Fibroblast of skin of left quadriceps (primary cell): ENCODE measurements around the gene ZG16.
"Not testable (repeated sequence)": the region's sequence is repeated elsewhere in the genome, so short reads cannot be mapped to it uniquely, and the experiment has no call there.

Experiments used
- DNase-seq, 2 experiments: peaks; one replicate each; pipeline ENCODE4 v3.0.0-alpha.2; 2013; ENCODE audit warnings: low read depth in 2 of 2

ZG16 gene

GRCh38 chr16:29777576-29778350 lies at the start of gene ZG16:
Gene ZG16 (plus strand): TSS chr16:29778256. CDS start chr16:29779267, 1,011 bp downstream.
- no peak for DNase-seq

DNA sequence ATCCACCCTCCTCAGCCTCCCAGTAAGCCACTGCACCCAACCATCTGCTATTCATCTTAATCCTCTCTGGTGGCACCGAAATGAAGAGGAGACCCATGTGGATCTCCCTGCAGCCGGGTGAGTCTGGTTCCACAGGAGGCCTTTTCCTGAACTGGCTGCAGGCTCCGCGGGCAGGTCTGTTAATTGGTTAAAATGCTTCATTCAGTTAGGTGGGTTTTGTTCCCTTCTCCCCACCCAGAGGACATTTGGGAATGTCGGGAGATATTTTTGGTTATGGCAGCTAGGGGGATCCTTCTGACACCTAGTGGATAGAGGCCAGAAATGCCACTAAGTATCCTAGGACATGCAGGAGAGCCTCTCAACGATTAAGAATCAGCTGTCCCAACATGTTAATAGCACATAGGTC lies 48.9 kb upstream of the ZG16 start:
- peak; percentile 28 to 35 for DNase-seq

GRCh38 chr16:29730649-29731048 lies 47.4 kb upstream of the ZG16 start:
- no peak for DNase-seq

- not testable (repeated sequence) for DNase-seq
Observed at GRCh38 chr16:29731768-29732601, 46.1 kb upstream of the ZG16 start.

DNA sequence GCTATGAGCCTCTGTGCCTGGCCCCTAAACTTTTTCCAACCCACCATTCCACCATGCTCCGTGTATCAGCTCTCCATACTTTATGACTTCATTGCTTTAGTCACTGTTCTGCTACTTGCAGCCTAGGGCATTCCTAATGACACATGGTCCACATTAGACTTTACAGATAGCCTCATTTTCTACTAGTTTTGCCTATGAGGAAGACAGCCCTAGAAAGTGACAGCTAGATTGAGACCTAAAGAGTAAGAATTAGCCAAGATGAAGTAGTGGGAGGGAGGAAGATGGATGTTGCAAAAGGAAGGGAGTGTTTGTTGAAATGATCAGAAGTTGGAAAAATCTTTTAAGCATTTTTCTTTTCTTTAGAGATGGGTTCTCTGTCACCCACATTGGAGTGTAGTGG lies 43.3 kb upstream of the ZG16 start:
- no peak for DNase-seq

- DNase-seq = no peak
Observed at GRCh38 chr16:29736112-29736511, 41.9 kb upstream of the ZG16 start.

DNA sequence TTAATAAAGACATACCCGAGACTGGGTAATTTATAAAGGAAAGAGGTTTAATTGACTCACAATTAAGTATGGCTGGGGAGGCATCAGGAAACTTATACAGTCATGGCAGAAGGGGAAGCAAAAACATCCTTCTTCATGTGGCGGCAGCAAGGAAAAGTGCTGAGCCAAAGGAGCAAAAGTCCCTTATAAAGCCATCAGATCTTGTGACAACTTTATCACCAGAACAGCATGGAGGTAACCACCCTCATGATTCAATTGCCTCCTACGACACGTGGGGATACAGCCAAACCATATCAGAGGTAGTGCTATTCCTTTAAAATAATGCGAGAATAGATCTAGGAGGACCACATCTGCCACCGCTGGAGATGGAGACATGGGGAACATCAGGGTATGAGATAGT lies 41.3 kb upstream of the ZG16 start:
- DNase-seq = no peak

GRCh38 chr16:29737713-29738112 lies 40.3 kb upstream of the ZG16 start:
- DNase-seq = no peak

GRCh38 chr16:29738514-29738913 lies 39.5 kb upstream of the ZG16 start:
- no peak for DNase-seq

- DNase-seq = not testable (repeated sequence)
Observed at GRCh38 chr16:29739927-29740629, 38.0 kb upstream of the ZG16 start.

GRCh38 chr16:29740630-29741015 lies 37.4 kb upstream of the ZG16 start:
- not testable (repeated sequence) for DNase-seq

- DNase-seq = no peak
Observed at GRCh38 chr16:29742683-29743275, 35.3 kb upstream of the ZG16 start.

GRCh38 chr16:29743475-29743826 lies 34.6 kb upstream of the ZG16 start:
- no peak for DNase-seq

- DNase-seq = no peak
Observed at GRCh38 chr16:29743827-29744531, 34.1 kb upstream of the ZG16 start.

DNA sequence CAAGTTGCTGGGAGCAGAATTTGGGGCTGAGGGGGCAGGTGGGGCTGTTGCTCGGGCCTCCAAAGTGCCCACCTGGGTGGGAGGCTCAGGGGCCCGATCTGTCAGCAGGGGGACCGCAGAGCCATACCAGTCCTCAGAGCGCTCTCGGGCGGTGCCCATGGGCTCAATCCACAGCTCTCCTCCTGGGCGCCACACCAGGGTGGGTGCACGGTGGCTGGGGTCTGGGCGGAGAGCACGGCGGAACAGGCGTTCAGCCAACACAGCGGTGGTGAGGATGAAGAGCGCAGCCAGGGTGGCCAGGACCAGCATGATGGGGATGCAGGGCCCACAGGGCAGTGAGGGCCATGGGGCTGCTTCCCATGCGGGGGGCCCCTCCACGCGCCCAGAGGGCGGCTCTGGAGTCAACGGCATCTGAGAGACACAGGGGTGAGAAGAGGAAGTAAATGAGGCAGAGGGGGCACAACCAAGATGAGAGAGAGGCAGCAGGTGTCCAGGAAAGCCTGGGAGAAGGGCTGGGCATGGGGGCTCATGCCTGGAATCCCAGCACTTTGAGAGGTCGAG lies 33.4 kb upstream of the ZG16 start:
- no peak for DNase-seq

DNA sequence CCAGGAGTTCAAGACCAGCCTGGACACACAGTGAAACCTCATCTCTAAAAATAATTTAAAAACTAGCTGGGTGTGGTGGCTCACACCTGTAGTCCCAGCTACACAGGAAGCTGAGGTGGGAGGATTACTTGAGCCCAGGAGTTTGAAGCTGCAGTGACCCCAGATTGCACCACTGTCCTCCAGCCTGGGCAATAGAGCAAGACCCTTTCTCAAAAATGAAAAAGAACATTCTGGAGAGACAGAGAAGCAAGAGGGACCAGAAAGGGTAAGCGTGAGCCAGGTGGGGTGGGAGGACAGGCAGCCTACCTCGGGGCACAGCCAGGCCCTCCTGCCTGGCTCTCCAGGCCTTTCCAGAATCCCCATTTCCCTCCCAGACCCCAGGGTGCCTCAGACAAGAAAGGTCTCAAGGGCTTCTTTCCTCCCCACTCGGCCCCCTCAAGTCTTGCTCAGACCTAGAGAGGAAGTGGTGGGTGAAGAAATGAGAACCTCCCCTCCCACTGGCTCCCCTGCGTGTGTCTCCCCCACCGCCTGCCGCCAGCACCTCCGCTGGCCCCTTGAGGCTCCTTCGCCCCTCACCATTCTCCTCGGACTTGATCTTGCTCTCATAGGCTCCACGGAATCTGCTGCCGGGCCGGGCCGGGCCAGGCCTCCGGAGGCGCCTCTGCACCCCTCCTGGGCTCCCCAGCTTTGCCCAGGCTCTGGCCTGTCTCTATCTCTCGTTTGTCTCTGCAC lies 32.8 kb upstream of the ZG16 start:
- DNase-seq = no peak

DNA sequence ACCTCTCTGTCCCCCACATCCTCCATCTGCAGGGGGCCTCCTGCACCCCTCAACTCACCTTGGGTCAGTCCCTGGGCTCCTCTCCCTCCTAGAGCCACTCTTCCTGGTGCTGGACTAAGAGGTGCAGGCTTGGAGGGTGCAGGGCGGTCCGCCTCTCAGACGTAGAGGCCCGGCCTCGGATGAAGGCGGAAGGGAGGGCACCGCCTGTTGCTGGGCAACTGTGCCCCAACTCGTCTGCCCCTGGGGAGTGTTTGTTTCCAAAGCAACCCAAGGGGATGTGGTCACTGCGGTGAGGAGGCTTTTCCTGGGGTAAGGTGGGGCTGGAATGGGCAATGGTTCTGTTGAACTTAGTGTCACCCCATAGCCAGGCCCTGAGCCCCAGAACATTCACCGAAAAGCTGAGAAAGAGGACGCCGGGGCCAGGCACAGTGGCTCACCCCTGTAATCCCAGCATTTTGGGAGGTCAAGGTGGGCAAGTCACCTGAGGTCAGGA lies 32.2 kb upstream of the ZG16 start, which contains the start of gene C16orf54:
Gene C16orf54, minus strand, starts transcription at position 138 of the 493 bp plus-strand sequence. CDS start 1,039 bp downstream, outside the sequence.
- DNase-seq = no peak

GRCh38 chr16:29746518-29746917 lies 31.5 kb upstream of the ZG16 start:
- not testable (repeated sequence) for DNase-seq

DNA sequence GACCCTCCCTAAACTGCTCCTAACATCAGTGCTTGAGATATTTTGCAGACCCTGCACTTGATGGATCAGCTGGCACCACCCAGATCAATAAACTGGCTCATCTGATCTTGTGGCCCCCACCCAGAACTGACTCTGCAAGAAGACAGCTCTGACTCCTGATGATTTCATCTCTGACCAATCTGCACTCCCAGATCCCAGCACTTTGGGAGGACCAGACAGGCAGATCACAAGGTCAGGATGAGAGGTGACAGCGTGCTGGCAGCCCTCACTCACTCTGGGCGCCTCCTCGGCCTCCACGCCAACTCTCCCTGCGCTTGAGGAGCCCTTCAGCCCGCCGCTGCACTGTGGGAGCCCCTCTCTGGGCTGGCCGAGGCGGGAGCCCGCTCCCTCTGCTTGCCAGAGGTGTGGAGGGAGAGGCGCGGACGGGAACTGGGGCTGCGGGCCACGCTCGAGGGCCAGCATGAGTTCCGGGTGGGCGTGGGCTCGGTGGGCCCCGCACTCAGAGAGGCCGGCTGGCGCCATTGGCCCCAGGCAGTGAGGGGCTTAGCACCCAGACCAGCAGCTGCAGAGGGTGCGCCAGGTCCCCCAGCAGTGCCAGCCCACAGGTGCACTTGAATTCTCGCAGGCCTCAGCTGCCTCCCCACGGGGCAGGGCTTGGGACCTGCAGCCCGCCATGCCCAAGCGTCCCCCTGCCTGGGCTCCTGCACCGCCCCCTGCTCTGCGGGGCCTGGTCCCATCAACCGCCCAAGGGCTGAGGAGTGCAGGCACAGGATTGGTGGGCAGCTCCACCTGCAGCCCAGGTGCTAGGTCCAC lies 29.9 kb upstream of the ZG16 start:
- no peak for DNase-seq
